ENCODE data around the gene ALDH8A1.

GRCh38 chr6:134911547-134911946, 38.4 kb downstream of the ALDH8A1 start:
- TF ChIP-seq POLR2A (IDR thresholded peaks at IDR 0.05; ENCODE audit: low read length) (no peak), GATA1 (IDR thresholded peaks at IDR 0.05; ENCODE audit: low read depth, low read length) (no peak)

Data from erythroblast (primary cell).